ENCODE data around the gene FAIM2. TPM values are rescaled to one million over a fixed set of nuclear protein-coding genes. Genes with fewer than 3 reads are reported as not detected.

Gene FAIM2
- total and polyA plus RNA-seq, 9 of the 15 experiments (the other 6 are each of a cell fraction or from before 2014, with no cell fraction given), result 0.01 to 0.10 TPM; not detected in 7

GRCh38 chr12:49909826-49910225, 6.1 kb upstream of the FAIM2 start:
- intact Hi-C loops (cut with micrococcal nuclease), result loop anchor here (5.0 kb wide), 1 partner anchor 43 kb away; no protein-coding TSS in a partner anchor
- Histone ChIP-seq H3K9me3 (replicated peaks; ENCODE audit: control insufficient read depth, insufficient read depth, low read depth, low read length) (no peaks in the 10 kb centered on the region), H3K4me3 (no peak overlapping the region), H3K27me3 (ENCODE audit: control insufficient read depth in 2 of 2, insufficient read depth in 2 of 2, low read length in 2 of 2) (no peaks in the 10 kb centered on the region; a peak in 2 of 5 replicates), H3K4me1 (replicated peaks in 1 of 2; ENCODE audit: control insufficient read depth in 2 of 2, insufficient read depth in 2 of 2, low read length in 2 of 2) (peaks cover 14 to 24% of the 10 kb centered on the region in 2 experiments; a peak in 4 of 5 replicates), H3K4me2 (ENCODE audit: insufficient read depth, low read length) (no peak overlapping the region), H3K9ac (ENCODE audit: insufficient read depth in 1 of 2, low read depth in 2 of 2, low read length in 2 of 2) (peak overlapping the region in 1 of 2 experiments; percentile 76; a peak in 2 of 4 replicates), H2AFZ (ENCODE audit: low read depth, low read length) (peak overlapping the region; percentile 78), H3K36me3 (ENCODE audit: control insufficient read depth, insufficient read depth, low read length) (no peaks in the 10 kb centered on the region), H4K20me1 (replicated peaks; ENCODE audit: control insufficient read depth, insufficient read depth, low read length) (no peaks in the 10 kb centered on the region), H3K79me2 (ENCODE audit: control insufficient read depth, insufficient read depth, low read length) (no peaks in the 10 kb centered on the region), H3K27ac (ENCODE audit: extremely low read depth, low read depth, low read length) (no peak overlapping the region), H3K9me1 (ENCODE audit: control insufficient read depth, insufficient read depth, low read length) (no peaks in the 10 kb centered on the region)
- POLR2A ChIA-PET, result interaction anchor here (0.7 to 0.8 kb wide), 3 partner anchors 23 to 41 kb away, joined by 3 to 4 read pairs (median 4); no protein-coding TSS in a partner anchor
- FAIRE-seq (peak; percentile 92), DNase-seq (ENCODE audit: extremely low read depth in 1 of 4, low spot score in 3 of 4) (peak; percentile 54 to 73 (median 58)), ATAC-seq (peak; percentile 65)
- no TSS peak for BruUV-seq (replicated peaks)
- CTCF ChIA-PET (ENCODE audit: low intra/inter-chr PET ratio), result interaction anchor here (0.5 kb wide), 1 partner anchor 417 kb away, joined by 5 read pairs; no protein-coding TSS in a partner anchor
- 33% methylated on average over 16 of the region's 16 CpGs for WGBS (ENCODE audit: insufficient coverage, low coverage, missing lambda C conversion rate)
- in situ Hi-C loops (cut with MboI), result no loop called here
- TF ChIP-seq CBFA2T2 (conservative IDR thresholded peaks at IDR 0.05) (no peak), MGA (IDR thresholded peaks at IDR 0.05) (peak; percentile 95), JUN (IDR thresholded peaks at IDR 0.05; ENCODE audit: borderline replicate concordance, low read depth, low read length) (0 out of 2 replicates have a peak, but pooled peaks have one; percentile 7), JUN (CRISPR knock-in tag; IDR thresholded peaks at IDR 0.05; ENCODE audit: borderline replicate concordance) (no peak), CXXC5 (CRISPR knock-in tag; IDR thresholded peaks at IDR 0.05) (0 out of 2 replicates have a peak, but pooled peaks have one; percentile 32), CSDE1 (IDR thresholded peaks at IDR 0.05) (no peak), MAX (CRISPR knock-in tag; IDR thresholded peaks at IDR 0.05) (peak; percentile 85), TFAP4 (CRISPR knock-in tag; IDR thresholded peaks at IDR 0.05; ENCODE audit: borderline replicate concordance) (peak; percentile 16; the same call in 1 of the 2 replicates)
